COR-L47 (cell line): Measurements from ENCODE around the gene NSMF.
"Not testable (repeated sequence)": the region's sequence is repeated elsewhere in the genome, so short reads cannot be mapped to it uniquely, and the experiment has no call there.

Experiments used
- DNase-seq: peaks from one replicate; lab custom pipeline; 2025; lab: John Stamatoyannopoulos, UW

The NSMF gene

DNA sequence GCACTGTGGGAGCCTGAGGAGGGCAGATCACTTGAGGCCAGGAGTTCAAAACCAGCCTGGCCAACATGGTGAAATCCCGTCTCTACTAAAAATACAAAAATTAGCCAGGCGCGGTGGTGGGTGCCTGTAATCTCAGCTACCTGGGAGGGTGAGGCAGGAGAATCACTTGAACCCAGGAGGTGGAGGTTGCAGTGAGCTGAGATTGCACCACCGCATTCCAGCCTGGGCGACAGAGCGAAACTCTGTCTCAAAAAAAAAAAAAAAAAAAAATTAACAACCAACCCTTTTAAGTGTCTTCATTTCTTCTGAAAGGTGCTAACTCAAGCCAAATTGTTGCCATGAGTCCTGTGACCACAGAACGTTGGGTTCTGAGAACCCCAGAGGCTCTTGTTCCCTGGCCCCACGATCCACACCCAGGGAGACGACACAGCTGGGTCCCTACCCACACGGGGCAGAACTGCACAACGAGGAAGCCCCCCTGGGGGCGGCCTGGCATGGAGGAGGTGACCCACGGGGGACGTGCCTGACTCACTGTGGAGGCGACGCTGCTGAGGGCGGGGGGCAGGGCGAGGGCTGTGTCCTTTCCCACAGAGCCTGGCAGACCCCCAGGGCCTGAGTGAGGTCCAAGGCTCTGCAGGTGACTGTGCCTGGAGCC, 48.8 kb downstream of the NSMF start:
- DNase-seq, result not testable (repeated sequence)

DNA sequence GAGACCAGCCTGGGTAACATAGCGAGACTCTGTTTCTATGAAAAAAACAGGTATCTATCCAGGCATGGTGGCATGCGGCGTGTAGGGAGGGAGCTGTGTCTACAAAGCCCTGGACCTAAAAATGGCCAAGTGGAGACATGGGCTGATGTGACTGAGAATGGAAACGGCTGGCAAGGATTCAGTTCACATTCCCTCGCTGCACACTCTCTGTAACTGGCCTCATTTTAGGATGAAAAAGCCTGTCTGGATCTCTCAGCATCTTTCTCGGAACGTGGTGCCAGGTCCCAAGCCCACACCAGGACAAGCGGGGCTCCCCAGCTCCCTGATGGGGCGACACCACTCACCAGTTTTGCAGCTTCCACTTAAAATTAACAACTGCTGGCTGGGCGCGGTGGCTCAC, 49.6 kb downstream of the NSMF start:
- no peak for DNase-seq

DNA sequence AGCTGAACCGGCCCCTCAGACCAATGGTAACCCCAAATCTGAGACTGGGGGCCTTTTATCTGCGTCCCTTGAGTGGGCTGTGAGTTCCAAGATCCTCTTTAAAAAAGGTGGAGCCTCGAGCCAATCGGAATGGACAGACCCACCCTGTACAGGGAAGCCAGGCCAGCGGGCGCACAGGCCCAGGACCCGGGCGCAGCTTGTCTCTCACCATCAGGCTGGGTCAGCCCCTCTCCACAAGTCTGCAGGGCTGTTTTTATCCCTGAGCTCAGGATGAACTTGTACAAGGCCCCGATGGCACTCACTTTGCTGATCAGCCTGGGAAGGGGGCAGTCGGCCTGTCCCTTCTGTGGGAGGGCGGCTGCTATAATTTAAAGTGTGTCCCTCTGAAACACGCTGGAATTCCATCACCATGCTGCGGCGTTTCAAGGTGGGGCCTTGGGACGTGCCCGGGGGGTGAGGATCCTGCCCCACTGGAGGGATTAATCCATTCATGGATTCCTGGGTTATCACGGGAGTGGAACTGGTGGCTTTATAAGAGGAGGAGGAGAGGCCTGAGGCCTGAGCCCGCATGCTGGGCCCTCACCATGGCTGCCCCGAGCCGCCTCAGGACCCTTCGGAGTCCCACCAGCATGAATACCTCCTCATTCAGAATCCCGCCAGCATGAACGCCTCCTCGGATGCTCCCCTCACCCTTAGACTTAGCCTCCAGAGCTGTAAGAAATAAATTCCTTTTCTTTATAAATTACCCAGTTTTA, 50.3 kb downstream of the NSMF start:
- DNase-seq, result no peak

DNA sequence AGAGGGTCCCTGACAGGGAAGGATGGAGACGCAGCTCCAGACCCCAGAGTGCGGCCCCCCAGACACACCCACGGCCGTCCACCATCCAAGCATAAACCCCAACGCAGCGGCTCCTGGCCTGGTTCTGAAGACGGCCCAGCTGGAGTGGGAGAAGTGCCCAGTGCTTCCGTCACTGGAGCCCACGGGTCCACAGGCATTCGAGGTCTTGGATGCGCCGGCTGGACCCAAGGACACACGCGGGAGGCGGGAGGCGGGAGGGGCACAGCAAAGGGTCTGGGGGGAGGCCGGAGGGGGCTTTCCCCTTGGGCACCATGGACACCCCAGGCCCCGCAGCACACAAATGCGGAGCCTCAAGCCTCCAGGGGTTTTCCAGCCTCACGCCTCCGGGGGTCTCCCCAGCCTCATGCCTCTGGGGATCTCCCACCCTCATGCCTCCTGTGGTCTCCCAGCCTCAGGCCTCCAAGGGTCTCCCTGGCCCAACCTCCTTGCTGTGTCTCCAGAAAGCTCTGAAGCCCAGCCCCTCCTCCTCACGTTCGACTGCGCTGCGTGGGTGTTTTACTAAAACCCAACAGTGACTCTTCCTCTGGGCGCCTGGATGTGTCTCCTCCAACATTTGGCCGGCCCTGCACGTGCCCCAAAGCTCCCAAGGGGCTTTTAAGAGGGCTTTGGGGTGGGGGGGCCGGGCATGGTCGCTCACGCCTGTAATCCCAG, 51.4 kb downstream of the NSMF start:
- DNase-seq, result no peak

DNA sequence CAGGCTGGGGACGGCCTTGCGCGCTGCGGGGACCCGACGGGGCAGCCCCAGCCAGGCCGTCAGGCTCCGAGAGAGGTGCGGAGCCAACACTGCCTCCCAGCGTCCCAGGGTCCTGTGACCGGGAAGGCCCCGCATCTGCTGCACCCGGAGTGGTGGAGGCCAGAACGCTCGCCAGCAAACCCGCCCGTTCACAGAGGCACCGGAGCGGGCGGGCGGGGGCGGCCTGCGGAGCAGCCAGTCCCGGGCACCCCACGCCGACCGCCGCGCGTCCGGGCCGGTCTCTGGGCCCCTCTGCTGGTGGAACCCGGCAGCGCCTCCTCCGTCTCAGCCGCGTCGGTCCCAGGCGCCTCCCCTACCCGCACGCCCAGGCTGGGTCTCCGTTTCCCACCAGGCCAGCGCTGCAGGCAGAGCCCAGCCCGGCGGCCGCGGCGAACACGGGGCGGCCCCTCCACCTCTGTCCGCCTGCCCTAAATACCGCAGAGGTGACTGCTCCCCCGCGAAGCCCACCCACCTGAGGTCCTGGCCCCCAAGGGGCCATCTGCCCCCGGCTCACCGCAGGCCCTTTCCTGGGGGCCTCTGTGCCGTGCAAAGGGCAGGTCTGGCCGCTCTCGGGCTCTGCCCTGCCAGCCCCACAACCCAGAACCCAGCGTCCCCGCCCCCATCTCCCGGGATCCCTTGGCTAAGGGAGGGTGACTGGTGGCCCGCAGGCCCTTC, 52.1 kb downstream of the NSMF start:
- peak; percentile 50 for DNase-seq

DNA sequence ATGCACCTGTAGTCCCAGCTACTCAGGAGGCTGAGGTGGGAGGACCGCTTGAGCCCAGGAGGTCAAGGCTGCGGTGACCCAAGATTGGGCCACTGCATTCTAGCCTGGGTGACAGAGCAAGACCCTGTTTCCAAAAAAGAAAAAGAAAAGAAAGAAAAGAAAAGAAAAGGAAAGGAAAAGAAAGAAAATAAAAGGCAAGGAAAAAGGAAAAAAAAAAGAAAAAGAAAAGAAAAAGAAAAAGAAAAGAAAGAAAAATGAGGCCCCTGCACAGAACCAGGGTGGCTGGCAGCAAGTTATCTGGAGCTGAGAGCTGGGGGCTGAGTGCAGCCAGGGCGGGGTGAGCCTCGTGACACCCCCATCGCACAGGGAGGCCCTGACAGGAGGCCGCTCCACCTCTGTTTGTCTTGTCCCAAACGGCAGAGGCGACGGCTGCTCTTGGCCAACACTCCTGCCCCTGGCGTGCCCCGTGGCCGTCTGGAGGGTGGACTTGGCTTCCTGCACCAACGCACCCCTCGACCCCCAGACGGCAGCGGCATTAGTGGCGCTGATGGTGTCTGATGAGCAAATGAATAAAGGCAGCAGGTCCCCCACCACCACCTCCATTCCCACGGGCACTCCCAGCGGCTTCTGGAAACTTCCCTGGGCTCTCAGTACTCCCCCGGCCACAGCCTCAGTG, 52.9 kb downstream of the NSMF start:
- no peak for DNase-seq

DNA sequence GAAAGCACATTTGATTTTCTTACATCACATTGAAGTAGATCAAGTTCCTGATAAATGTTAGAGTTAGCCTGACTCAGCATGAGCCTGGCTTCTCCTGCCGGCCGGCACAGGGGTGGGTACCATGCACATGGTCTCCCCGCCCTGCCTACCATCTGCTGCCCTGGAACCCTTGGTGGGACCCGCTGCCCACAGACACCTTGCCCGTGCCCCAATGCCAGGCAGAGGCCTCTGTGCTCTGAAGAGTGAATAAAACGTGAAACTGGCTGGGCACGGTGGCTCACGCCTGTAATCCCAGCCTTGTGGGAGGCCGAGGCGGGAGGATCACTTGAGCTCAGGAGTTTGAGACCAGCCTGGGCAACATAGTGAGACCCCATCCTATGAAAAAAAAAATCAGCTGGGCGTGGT, 53.5 kb downstream of the NSMF start:
- DNase-seq, result no peak

DNA sequence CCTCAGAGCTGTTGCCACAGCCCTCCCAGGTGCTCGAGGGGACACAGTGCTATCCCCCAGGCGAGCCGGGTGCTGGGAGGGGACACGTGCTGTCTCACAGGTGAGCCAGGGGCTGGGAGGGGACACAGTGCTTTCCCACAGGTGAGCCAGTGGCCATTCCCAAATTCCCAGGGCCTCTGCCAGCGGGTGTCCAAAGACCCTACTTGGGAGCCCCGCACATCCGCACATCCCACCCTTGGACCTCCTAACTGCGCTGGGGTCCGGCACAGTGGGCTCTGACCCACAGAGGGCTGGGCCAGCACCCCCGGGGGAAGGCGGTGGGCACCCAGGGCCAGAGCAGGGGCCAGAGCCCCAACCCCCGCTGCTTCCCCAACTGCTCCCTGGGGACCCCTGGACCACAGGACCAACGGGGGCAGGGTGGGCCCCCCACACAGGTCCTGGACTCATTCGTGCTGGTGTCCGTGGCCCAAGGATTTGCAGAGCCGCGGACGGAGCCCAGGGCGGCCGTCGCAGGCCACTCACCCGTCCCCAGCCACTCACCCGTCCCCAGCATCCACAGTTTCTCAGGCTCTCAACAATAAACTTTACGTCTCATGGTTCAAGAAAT, 54.1 kb downstream of the NSMF start:
- DNase-seq, result no peak

DNA sequence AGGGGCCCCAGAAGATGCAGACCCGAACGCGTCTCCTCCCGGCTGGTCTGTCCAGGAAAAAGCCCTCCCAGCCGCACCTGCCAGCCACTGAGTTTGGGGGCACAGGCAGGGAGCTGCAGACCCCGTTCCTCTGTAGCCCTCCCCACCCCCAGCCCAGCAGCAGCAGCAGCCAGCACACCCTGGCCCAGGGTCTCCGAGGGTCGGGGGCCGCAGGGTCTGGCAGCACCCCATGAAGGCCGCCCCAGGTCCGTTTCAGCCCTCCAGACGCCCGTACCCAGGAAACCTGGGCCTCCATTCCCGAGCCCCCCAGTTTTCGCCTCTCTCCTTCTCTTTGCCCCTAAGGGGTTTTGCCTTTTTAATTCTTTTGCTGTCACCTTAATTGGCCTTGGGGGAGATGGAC, 55.9 kb downstream of the NSMF start:
- DNase-seq, result no peak

DNA sequence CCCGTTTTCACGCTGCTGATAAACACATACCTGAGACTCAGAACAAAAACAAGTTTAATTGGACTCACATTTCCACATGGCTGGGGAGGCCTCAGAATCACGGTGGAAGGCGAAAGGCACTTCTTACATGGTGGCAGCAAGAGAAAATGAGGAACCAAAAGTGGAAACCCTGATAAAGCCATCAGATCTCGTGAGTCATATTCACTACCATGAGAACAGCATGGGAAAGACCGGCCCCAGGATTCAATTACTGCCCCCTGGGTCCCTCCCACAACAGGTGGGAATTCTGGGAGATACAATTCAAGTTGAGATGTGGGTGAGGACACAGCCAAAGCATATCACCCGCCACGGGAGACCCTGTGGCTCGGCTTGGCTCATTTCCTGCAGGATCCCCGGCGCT, 56.4 kb downstream of the NSMF start:
- DNase-seq, result no peak

DNA sequence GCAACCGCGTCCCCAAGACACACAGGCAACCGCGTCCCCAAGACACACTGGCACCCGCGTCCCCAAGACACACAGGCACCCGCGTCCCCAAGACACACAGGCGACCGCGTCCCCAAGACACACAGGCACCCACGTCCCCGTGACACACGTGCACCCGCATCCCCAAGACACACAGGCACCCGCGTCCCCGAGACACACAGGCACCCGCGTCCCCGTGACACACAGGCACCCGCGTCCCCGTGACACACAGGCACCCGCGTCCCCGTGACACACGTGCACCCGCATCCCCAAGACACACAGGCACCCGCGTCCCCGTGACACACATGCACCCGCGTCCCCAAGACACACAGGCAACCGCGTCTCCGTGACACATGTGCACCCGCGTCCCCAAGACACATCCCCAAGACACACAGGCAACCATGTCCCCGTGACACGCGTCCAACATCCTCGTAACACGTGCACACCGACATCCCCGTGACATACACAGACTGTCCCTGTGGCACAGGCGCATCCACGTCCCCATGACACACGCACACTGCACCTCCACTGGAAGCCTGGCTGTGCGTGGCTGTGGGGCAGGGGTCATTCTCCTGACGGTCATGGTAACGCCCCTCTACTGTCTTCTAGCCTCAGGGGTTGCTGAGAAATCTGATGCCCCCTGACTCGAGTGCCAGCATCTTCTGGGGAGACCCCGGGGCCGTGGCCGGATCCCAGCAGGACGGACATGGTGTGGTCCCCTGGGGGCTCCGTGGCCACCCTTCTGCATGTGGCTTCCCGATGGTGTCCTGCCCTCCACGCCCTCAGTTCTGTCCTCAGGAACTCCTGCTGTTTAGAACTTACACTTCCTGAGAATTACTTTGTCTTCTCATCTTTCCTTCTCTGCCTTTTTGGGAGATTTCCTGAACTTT, 60.3 kb downstream of the NSMF start:
- DNase-seq, result no peak

DNA sequence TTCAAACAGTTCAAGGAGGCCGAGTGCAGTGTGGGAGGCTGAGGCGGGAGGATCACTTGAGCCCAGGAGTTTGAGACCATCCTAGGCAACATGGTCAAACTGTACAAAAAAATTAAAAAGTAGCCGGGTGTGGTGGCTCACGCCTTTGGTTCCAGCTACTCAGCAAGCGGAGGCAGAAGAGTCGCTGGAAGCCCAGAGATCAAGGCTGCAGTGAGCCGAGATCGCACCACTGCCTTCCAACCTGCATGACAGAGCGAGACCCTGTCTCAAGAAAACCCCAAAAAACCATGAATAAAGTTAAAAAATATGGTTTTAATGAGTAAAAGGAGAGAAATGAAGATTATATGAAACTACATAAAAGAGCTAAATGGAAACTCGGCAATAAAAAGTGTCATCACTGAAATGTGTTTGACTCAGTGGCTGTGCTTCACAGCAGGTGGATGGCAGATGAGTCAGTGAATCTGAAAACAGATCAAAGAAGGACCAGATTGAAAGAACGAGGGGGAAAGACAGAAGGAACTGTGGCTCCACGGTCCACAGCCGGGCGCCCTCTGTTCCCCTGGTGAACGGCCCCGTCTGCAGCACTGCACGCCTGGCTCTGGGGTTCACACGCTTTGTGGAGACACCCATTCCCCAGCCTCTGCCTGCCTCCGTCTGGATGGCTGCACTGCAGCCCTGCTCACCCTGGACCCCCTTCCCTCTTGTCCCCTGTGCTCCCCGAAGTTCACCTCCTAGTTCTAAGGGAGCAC, 61.3 kb downstream of the NSMF start:
- DNase-seq, result no peak
